ENCODE results near the gene DPF3.

The DPF3 gene

DNA sequence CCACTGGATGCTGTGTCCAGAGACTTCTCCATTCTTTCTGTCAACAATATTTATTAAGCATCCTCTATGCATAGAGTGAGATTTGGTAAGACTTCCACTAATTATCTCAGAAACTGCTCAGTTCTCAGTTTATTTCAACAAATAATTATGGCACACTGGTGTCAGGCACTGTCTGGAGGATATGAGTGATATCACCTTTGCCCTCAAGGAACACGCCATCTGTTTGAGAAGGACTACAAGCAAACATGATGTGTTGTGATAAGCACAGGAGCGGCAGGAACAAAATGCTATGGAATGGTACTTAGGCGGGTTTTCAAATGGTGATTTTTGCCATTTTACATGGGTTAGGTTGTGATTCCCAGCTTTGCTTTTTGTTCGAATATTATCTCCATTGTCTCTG lies 229.2 kb downstream of the DPF3 start:
- WGBS, 2 experiments: 94 to 100% methylated on average over 4 of the region's 4 CpGs

DNA sequence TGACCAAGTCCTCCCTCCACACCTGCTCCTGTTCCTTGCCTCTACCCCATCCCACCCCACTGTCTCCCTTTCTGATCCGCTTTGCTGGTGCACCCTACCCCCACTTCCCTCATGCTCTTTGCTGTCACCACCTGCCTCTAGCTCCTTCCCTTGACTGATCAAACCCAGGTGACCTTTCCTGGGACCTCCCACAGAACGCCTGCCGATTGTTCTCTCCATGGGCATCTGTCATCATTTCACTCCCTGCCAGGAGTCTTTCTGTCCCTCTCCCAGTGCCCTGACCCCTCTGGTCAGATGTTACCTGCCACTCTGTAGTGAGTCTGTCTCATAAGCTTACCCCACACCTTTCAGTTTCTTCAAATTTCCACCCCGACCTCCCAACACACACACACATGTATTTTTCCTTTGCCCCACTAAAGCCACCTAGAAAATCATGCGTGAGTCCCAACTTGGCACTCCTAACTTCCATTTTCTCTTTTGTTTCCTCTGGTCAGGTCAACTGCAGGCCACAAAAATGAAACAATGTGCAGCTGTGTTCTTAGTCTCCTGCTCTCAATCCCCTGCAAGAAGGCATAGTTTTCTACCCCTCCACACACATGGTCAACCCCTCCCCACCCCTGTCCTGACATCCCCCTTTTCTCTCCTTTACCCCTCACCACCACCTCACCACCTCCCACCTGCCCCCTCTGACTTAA lies 229.8 kb downstream of the DPF3 start:
- Histone ChIP-seq H3K36me3 (ENCODE audit: control insufficient read depth, insufficient read depth, low read length) (no peaks in the 10 kb centered on the region), H3K9me3 (ENCODE audit: control insufficient read depth, low read length) (no peaks in the 10 kb centered on the region), H3K4me3 (ENCODE audit: insufficient read depth, low read depth, low read length) (no peak overlapping the region), H3K4me1 (ENCODE audit: control insufficient read depth, insufficient read depth, low read length) (peaks cover 3% of the 10 kb centered on the region), H3K27ac (ENCODE audit: insufficient read depth, low read depth, low read length, poor library complexity, severe bottlenecking) (no peak overlapping the region), H3K27me3 (ENCODE audit: control insufficient read depth, insufficient read depth, low read length, poor library complexity, severe bottlenecking) (no peaks in the 10 kb centered on the region)
- WGBS, 2 experiments: 89 to 92% methylated on average over 5 of the region's 5 CpGs

More for the DNA sequence above, 229.2 kb downstream of the DPF3 start:
- peaks cover 3% of the 10 kb centered on the region for H3K4me1 ChIP-seq (ENCODE audit: control insufficient read depth, insufficient read depth, low read length)
- H3K27me3 ChIP-seq (ENCODE audit: control insufficient read depth, insufficient read depth, low read length, poor library complexity, severe bottlenecking): no peaks in the 10 kb centered on the region
- no peaks in the 10 kb centered on the region for H3K36me3 ChIP-seq (ENCODE audit: control insufficient read depth, insufficient read depth, low read length)
- no peaks in the 10 kb centered on the region for H3K9me3 ChIP-seq (ENCODE audit: control insufficient read depth, low read length)
- H3K4me3 ChIP-seq (ENCODE audit: insufficient read depth, low read depth, low read length): no peak overlapping the region
- H3K27ac ChIP-seq (ENCODE audit: insufficient read depth, low read depth, low read length, poor library complexity, severe bottlenecking): no peak overlapping the region

- no peaks in the 10 kb centered on the region for H3K27me3 ChIP-seq (ENCODE audit: control insufficient read depth, insufficient read depth, low read length, poor library complexity, severe bottlenecking)
- H3K36me3 ChIP-seq (ENCODE audit: control insufficient read depth, insufficient read depth, low read length): no peaks in the 10 kb centered on the region
- no peak overlapping the region for H3K4me3 ChIP-seq (ENCODE audit: insufficient read depth, low read depth, low read length)
- no peaks in the 10 kb centered on the region for H3K9me3 ChIP-seq (ENCODE audit: control insufficient read depth, low read length)
- 93 to 94% methylated on average over 1 of the region's 1 CpG for WGBS, 2 experiments
- peaks cover 3% of the 10 kb centered on the region for H3K4me1 ChIP-seq (ENCODE audit: control insufficient read depth, insufficient read depth, low read length)
- H3K27ac ChIP-seq (ENCODE audit: insufficient read depth, low read depth, low read length, poor library complexity, severe bottlenecking): no peak overlapping the region
These were observed 230.8 kb downstream of the DPF3 start for GRCh38 chr14:72663076-72663487.

DNA sequence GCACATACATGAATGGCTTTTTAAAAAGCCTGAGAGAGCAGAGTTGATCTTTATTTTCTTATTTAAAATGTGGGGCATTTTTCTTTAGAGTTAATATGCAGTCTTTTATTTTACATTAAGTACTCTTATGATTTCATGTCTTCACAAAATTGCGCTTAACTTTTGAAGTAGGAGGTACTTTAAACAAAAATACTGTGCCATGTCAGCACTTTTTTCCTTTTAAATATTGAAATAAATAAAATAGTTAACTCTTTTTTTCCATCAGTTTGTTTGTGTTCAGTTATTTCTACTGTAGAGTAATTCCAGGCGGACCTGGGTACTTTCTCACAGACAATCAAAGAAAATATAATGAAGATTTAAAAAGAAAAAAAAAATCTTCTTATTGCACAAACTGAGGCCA lies 231.7 kb downstream of the DPF3 start:
- Histone ChIP-seq H3K4me3 (ENCODE audit: insufficient read depth, low read depth, low read length) (no peak overlapping the region), H3K27me3 (ENCODE audit: control insufficient read depth, insufficient read depth, low read length, poor library complexity, severe bottlenecking) (no peaks in the 10 kb centered on the region), H3K27ac (ENCODE audit: insufficient read depth, low read depth, low read length, poor library complexity, severe bottlenecking) (no peak overlapping the region), H3K9me3 (ENCODE audit: control insufficient read depth, low read length) (no peaks in the 10 kb centered on the region), H3K36me3 (ENCODE audit: control insufficient read depth, insufficient read depth, low read length) (no peaks in the 10 kb centered on the region), H3K4me1 (ENCODE audit: control insufficient read depth, insufficient read depth, low read length) (peaks cover 3% of the 10 kb centered on the region)
- WGBS, 2 experiments: 100% methylated on average over 1 of the region's 2 CpGs; no CpG with 5 or more reads in 1 of the 2 experiments

GRCh38 chr14:72657214-72657921 lies 236.5 kb downstream of the DPF3 start:
- H3K27ac ChIP-seq (ENCODE audit: insufficient read depth, low read depth, low read length, poor library complexity, severe bottlenecking): no peak overlapping the region
- no peaks in the 10 kb centered on the region for H3K36me3 ChIP-seq (ENCODE audit: control insufficient read depth, insufficient read depth, low read length)
- H3K4me1 ChIP-seq (ENCODE audit: control insufficient read depth, insufficient read depth, low read length): peaks cover 3% of the 10 kb centered on the region
- no peak overlapping the region for H3K4me3 ChIP-seq (ENCODE audit: insufficient read depth, low read depth, low read length)
- H3K9me3 ChIP-seq (ENCODE audit: control insufficient read depth, low read length): no peaks in the 10 kb centered on the region
- H3K27me3 ChIP-seq (ENCODE audit: control insufficient read depth, insufficient read depth, low read length, poor library complexity, severe bottlenecking): no peaks in the 10 kb centered on the region
- whole genome bisulfite sequencing, 2 experiments: 90 to 92% methylated on average over 1 of the region's 1 CpG

GRCh38 chr14:72653026-72653425 lies 240.9 kb downstream of the DPF3 start:
- no peak overlapping the region for H3K27ac ChIP-seq (ENCODE audit: insufficient read depth, low read depth, low read length, poor library complexity, severe bottlenecking)
- 94 to 95% methylated on average over 8 of the region's 8 CpGs for WGBS, 2 experiments

DNA sequence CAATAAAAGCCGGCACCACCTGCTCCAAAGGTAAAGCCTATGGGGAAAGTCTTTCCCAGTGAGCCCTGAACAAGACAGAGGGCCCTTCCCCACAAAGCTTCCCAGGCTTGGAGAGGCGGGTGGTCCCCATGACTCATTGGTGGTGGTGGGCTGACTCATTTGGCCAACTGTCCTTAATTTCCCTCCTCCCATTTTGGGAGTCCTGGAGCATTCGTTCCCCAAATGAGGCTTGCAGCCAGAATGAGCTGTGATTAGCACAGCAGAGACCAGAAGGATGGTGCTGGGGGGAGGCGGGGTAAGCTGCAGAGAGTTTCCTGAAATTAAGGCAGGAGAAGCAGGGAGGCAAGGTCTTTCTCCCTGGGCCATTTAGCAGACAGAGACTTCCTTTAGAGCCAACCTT lies 241.7 kb downstream of the DPF3 start:
- H3K27me3 ChIP-seq (ENCODE audit: control insufficient read depth, insufficient read depth, low read length, poor library complexity, severe bottlenecking): no peaks in the 10 kb centered on the region
- no peak overlapping the region for H3K27ac ChIP-seq (ENCODE audit: insufficient read depth, low read depth, low read length, poor library complexity, severe bottlenecking)
- H3K4me1 ChIP-seq (ENCODE audit: control insufficient read depth, insufficient read depth, low read length): peaks cover 11% of the 10 kb centered on the region
- H3K4me3 ChIP-seq (ENCODE audit: insufficient read depth, low read depth, low read length): no peak overlapping the region
- no peaks in the 10 kb centered on the region for H3K9me3 ChIP-seq (ENCODE audit: control insufficient read depth, low read length)
- WGBS, 2 experiments: 84 to 88% methylated on average over 4 of the region's 4 CpGs
- no peaks in the 10 kb centered on the region for H3K36me3 ChIP-seq (ENCODE audit: control insufficient read depth, insufficient read depth, low read length)

More at GRCh38 chr14:72653026-72653425, 240.9 kb downstream of the DPF3 start:
- Histone ChIP-seq H3K4me3 (ENCODE audit: insufficient read depth, low read depth, low read length) (no peak overlapping the region), H3K9me3 (ENCODE audit: control insufficient read depth, low read length) (no peaks in the 10 kb centered on the region), H3K4me1 (ENCODE audit: control insufficient read depth, insufficient read depth, low read length) (peaks cover 11% of the 10 kb centered on the region), H3K36me3 (ENCODE audit: control insufficient read depth, insufficient read depth, low read length) (no peaks in the 10 kb centered on the region), H3K27me3 (ENCODE audit: control insufficient read depth, insufficient read depth, low read length, poor library complexity, severe bottlenecking) (no peaks in the 10 kb centered on the region)

DNA sequence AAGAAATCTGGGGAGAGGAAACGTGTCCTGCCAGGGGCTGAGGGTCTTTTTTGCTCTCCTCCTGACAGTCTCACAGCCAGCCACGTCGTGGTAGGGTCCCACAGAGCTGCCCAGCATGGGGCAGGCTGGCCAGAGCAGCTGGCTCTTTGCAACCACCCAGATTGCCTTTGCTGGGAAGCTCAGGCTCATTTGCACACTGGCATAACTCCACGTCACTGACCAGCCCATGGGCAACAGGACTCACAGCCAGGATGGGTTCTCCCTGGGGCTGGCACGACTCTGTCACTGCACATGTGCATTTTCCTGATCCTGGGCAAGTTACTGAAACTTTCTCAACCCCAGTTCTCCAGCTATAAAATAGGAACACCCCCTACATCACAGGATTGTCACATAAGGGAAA lies 242.2 kb downstream of the DPF3 start:
- H3K9me3 ChIP-seq (ENCODE audit: control insufficient read depth, low read length): no peaks in the 10 kb centered on the region
- H3K4me3 ChIP-seq (ENCODE audit: insufficient read depth, low read depth, low read length): no peak overlapping the region
- 72 to 73% methylated on average over 5 of the region's 5 CpGs for WGBS, 2 experiments
- H3K4me1 ChIP-seq (ENCODE audit: control insufficient read depth, insufficient read depth, low read length): peaks cover 11% of the 10 kb centered on the region
- H3K36me3 ChIP-seq (ENCODE audit: control insufficient read depth, insufficient read depth, low read length): no peaks in the 10 kb centered on the region
- no peak overlapping the region for H3K27ac ChIP-seq (ENCODE audit: insufficient read depth, low read depth, low read length, poor library complexity, severe bottlenecking)
- no peaks in the 10 kb centered on the region for H3K27me3 ChIP-seq (ENCODE audit: control insufficient read depth, insufficient read depth, low read length, poor library complexity, severe bottlenecking)

DNA sequence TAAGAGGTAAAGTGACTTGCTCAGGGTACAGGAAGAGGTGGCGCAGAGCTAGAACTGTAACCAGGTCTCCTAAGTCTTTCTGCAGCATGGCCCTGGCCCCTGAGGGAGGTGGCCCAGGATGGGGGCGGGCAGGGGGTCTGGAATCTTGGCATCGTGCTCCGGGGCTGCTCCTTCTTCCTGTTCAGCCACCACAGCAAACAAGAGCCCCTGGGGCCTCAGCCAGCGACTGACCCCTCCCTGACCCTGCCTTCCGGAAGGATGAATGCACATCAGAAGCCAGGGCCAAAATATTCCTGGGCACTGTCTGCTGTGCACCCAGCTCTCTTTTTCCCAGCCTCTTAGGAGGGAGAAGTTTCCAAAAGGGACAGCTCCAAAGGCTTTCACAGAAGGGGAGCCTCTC lies 242.8 kb downstream of the DPF3 start:
- no peaks in the 10 kb centered on the region for H3K36me3 ChIP-seq (ENCODE audit: control insufficient read depth, insufficient read depth, low read length)
- WGBS, 2 experiments: 71 to 79% methylated on average over 6 of the region's 6 CpGs
- H3K9me3 ChIP-seq (ENCODE audit: control insufficient read depth, low read length): no peaks in the 10 kb centered on the region
- no peak overlapping the region for H3K4me3 ChIP-seq (ENCODE audit: insufficient read depth, low read depth, low read length)
- no peak overlapping the region for H3K27ac ChIP-seq (ENCODE audit: insufficient read depth, low read depth, low read length, poor library complexity, severe bottlenecking)
- peaks cover 11% of the 10 kb centered on the region for H3K4me1 ChIP-seq (ENCODE audit: control insufficient read depth, insufficient read depth, low read length)
- H3K27me3 ChIP-seq (ENCODE audit: control insufficient read depth, insufficient read depth, low read length, poor library complexity, severe bottlenecking): no peaks in the 10 kb centered on the region

DNA sequence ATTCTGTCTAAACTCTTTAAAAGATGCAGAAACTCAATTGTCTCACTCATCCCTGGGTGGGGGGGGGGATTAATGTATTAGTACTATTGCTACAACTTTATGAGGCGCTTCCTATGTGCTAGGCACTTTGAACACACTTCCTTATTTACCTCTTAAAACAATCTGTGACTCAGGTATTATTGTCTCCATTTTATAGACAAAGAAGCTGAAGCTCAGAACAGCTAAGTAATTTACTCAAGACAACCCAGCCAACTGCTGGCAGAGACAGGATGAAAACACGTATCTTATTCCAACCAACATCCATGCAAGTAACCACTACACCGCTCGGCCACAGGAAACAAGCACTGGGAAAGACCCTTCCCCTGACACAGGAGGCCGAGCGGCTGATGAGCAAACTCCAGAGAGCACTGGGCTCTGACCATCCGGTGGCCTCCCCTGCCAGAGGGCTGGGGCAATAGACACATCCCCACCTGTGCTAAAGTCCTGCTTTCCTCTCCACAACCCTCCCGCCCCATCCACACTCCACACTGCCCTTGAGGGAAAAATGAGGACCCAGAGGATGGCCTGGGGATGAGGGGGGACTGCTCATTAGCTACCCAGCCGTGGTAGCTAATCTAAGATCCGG lies 244.2 kb downstream of the DPF3 start:
- 89 to 90% methylated on average over 9 to 10 of the region's 10 CpGs for WGBS, 2 experiments
- H3K4me1 ChIP-seq (ENCODE audit: control insufficient read depth, insufficient read depth, low read length): peaks cover 11% of the 10 kb centered on the region
- H3K27me3 ChIP-seq (ENCODE audit: control insufficient read depth, insufficient read depth, low read length, poor library complexity, severe bottlenecking): no peaks in the 10 kb centered on the region
- H3K27ac ChIP-seq (ENCODE audit: insufficient read depth, low read depth, low read length, poor library complexity, severe bottlenecking): no peak overlapping the region
- H3K4me3 ChIP-seq (ENCODE audit: insufficient read depth, low read depth, low read length): no peak overlapping the region
- H3K36me3 ChIP-seq (ENCODE audit: control insufficient read depth, insufficient read depth, low read length): no peaks in the 10 kb centered on the region
- H3K9me3 ChIP-seq (ENCODE audit: control insufficient read depth, low read length): no peaks in the 10 kb centered on the region

All from ectodermal cell (in vitro differentiated cells).